Embryonic facial prominence (tissue), 1 donor: ENCODE data around the gene RPS6KA4.
"Not testable (repeated sequence)": the region's sequence is repeated elsewhere in the genome, so short reads cannot be mapped to it uniquely, and the experiment has no call there.

Experiments used
- DNase-seq: peaks from one replicate; pipeline ENCODE4 v3.0.0-alpha.2; 2016; ENCODE audit errors: extremely low spot score

The RPS6KA4 gene

DNA sequence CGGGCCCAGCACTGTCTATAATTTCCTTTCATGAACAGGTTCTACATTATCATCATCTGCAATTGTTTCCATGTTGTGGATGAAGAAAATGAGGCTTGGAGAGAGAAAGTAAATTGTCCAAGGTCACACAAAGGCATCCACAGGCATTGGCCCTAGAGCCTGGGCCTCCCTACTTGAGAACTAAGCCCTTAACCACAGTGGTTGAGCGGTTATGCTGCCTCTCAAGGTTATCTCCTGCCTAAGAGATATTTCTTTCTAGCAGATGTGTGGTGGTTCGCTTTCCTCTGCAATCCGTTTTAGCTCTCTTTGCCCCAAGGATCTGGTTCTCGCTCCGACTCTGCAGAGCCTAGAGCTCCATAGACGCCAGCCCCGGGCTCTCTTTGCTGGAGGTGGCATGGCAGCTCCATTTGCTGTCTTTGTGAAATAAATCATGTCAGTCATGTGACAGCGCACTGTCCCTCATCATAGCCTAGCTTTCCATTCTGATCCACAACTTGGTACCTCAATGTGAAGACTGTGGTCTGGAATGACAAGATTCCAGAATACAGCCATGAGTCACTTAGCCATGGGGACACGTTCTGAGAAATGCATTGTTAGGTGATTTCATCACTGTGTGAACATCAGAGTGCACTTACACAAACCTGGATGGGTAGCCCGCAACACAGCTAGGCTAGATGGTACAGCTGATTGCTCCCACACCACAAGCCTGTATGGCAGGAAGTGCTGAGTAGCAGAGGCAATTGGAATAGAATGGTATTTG, 27.2 kb downstream of the RPS6KA4 start:
- no peak for DNase-seq

DNA sequence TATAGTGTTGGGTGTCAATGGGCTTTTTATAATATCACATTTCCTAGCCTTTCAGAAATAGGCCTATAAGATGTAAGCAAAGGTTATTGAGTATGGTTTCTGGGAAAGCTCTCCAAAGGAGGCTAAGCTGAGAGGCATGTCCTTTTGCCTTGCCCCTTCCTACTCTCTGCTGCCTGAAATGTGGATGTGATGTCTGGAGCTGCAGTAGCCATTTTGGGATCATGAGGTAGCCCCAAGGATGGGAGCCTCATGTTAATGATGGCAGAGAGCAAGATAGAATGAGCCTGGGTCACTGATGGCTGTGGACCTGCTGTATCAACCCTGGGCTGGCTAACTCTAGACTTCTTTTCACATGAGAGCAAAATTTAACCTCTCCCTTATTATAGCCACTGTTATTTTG, 29.0 kb downstream of the RPS6KA4 start:
- DNase-seq, result no peak

DNA sequence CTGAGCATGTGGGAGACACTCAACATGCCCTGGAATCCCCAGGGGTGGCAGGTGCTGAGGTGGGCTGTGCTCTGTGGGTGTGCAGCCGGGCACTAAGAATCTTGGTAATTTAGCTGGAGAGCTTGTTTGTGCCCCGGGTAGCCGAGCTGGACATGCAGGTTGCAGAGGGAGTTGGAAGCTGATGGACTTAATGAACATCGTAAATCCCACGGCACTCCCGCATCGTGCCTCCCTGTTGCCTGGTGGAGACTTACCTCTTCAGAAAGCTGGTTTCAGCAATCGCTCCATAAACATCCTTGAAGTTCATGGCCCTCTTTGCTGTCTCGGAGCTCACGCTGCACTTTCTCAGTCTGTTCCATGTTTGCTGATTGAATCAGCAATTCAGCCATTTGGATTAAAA, 29.9 kb downstream of the RPS6KA4 start:
- no peak for DNase-seq

DNA sequence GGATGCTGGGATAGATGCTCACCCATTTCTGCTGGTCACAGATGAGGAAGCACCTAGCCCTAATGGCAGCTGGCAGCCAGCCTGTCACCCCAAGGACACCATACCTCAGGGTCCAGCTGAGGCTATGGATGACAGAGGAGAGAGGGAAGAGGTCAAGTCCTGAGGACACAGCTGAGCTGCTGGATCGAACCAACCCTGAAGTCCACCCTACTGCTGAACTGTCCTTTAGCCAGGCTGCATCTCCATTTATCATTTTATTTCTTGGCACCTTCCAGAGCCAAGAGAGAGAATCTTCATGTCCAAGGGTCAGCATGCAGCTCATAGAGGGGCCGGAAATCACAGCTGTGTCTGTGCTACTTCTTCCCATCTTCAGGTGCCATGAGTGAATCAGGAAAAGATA, 30.9 kb downstream of the RPS6KA4 start:
- DNase-seq, result no peak

DNA sequence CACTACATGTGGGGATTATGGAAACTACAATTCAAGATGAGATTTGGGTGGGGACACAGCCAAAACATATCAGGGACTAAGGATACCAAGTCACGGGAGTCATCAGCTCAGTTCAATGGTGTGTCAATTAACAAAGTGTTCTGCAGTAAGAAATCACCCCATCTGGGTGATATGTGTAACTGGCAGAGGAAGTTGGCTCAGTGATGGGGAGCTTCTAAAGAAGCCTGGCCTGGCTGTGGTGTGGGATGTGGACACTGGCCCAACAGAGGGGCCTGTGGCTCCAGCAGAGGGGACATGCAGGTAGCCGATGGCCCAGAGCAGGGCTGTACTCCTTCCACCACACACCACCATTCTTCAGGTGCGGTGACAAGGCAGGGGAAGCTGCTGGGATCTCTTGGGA, 31.6 kb downstream of the RPS6KA4 start:
- DNase-seq, result no peak

DNA sequence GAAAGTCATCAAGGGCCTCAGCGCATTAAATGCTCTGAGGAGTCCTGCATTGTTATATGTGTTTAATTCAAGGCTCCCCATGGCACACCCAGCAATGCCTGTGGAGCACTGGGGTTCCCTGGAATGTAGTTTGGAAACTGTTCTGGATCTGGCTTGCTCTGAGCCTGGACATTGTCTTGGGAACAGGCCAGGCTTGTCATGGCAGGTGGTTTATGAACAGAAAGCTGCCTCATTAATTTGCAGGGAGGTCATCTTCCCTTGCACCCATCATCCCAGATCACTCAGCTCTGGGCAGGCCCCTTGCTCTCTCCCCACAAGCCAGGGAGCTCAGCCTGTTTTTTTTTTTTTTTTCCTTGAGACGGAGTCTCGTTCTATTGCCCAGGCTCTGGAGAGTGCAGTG, 32.9 kb downstream of the RPS6KA4 start:
- no peak for DNase-seq

DNA sequence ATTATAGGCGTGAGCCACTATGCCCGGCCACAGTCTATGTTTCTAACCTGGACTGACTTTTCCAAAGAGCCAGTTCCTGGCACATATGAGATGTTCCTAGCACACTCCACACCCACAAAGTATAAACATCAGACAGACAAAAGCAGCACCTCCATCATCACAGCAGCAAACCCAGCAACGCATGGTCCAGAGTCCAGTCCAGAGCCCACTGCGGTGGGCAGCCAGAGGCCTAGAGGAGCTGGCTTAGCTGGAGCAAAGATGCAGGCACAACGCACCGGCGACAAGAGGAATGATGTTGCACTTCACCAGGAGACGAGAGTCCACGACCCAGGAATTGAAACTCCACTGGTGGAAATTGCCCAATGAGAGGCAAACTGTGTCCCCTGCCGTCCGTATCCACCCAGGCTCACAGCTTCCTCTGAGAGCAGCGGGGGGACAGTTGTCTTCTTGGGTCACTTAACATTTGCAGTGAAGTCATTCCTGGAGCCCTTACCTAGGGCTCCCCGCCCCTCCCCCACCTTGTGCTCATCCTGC, 36.6 kb downstream of the RPS6KA4 start:
- DNase-seq, result no peak

DNA sequence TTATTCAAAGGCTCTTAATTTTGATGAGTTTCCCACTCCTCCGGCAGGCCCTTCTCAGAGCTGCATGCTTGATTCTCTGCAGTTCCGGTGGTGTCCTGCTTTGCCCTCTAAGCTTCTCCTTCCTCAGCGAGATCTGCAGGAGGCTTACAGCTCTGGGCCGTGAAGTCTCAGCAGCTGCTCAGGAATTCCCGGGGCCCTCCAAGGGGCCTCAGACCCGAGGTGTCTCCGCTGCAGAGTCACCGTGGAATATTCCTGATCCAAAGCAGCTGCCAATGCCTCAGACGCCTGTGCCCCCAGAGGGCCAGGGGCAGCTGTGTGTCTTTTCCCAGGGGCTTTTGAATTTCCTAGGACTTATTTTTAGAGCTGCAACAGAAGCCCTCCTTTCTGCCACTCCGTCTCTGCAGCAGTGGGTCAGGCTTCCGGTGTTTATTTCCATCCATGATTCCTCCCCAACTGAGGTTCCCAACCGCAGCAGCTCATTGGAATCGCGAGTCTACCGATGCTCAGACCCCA, 37.2 kb downstream of the RPS6KA4 start:
- no peak for DNase-seq

DNA sequence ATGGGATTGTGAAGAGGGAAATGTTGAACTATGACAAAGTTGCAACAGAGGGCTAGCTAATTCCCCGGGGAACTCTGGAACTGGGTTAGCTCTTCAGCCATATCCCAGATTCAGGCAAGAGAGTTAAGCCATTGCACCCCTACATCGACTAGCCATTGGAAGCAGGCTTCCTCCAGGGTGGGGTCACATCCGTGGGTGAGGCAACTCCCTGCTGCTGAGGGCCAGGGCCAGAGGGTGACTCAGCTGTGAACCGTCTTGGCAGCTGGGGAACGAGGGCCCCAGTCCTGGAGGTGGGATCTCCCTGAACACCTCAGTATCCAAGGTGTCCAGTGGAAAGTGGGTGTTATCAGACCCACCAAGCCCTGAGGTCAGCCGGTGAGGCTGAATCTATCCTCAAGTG, 41.1 kb downstream of the RPS6KA4 start:
- no peak for DNase-seq

DNA sequence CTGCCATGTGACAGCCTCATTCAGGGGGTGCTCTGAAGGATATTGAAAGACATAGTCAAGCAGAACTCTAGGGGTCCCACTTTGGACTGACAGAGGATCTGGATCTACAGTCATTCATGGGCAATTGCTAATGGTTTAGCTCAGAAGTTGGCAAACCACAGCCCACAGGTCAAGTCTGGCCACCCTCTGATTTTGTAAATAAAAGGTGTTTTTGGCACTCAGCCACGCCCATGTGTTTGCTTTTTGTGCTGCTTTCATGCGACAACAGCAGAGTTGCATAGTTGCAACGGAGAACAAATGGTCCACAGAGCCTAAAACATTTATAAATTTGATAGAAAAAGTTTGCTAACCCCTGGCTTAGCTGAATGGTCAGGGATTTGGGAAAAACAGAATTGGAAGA, 41.7 kb downstream of the RPS6KA4 start:
- DNase-seq, result no peak

DNA sequence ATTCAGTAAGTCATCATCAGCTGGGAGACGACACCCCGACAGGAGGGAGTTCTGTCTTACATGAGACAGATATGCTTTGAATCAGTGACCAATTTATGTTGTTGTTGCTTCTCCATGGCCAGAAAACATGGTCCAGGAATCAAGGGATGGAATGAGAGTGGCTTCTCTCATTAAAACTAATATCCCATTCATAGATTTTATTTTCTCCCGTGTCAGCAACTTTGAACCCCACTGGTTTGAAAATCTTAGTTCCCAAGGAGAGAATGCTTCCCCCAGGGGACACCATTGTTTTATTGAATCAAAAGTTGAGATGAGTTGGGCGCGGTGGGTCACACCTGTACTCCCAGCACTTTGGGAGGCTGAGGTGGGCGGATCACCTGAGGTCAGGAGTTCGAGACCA, 42.8 kb downstream of the RPS6KA4 start:
- no peak for DNase-seq

DNA sequence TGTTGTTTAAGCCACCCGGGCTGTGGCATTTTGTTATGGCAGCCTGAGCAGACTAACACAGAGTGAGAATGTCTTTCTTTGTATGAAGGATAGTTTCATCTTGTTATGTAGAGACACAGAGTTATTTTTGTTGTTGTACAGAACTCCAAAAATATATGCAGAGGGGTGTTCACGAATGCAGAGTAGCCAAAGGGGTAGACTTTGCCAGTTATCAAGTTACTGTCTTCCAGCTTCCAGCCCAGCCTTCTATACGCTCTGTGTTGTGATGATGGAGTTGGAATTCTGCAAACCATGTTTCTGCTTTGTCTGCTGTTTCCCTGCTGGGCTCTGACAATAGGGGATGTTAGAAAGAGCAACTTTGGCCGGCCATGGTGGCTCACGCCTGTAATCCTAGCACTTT, 44.1 kb downstream of the RPS6KA4 start:
- no peak for DNase-seq

DNA sequence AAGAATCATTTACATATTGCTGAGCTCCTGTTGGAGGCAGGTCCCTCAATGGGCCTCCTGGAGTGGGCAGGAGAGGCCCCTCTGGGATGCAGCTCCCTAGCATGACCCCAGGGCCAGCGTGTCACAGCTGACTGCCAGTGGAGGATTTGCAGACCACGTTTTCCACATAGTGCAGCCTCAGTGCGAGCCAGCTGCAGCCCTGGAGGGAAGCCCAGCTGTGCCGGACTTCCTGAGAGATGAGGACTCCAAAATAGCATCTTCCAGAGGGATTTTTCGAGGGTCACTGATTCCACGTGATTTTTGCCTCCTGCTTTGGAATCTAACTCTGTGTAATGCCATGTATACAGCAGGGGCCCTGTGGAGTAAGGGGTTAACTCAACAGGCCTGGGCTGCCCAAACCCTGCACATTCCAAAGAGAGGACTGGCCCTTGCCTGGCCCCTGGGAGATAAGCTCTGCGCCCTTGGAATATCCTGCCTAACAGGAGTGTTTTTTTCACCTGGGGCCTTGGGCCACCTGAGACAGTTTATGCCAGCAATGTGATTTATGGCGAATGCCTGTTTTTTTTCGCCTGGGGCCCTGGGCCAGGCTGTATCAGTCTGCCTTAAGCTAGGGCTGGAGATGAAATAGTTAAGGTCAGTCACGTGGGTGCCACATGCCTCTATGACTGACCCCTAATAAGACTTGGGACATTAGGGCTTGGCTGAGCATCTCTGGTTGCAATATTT, 47.4 kb downstream of the RPS6KA4 start:
- DNase-seq, result no peak

DNA sequence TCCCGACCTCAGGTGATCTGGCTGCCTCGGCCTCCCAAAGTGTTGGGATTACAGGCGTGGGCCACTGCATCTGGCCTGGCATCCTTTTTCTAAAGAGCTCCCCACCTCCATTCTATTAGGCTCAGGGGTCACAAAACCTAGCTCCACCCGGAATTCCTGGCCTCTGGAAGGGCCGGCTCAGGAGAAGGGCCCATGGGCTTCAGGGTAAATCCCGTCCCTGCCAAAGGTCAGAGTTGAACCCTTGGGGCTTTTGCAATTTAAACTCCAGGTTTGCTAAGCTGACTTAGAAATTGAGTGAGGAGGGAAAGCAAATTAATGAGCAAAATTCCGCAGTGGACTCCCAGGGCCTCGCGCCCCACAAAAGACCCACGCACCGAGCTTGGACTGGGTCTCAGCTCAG, 48.3 kb downstream of the RPS6KA4 start:
- no peak for DNase-seq

DNA sequence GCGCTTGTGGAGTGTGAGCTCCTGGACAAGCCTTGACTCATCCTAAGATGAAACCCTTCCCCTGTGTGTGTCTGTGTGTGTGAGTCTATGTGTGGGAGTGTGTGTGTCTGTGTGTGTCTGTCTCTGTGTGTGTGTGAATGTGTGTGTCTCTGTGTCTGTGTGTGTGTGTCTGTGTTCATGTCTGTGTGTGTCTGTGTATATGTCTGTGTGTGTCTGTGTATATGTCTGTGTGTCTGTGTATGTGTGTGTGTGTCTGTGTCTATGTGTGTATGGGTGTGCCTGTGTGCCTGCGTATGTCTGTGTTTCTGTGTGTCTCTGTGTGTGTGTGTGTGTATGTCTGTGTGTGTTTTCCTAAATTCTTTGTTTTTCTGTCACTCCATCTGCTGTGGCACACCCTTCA, 48.7 kb downstream of the RPS6KA4 start:
- DNase-seq, result no peak

DNA sequence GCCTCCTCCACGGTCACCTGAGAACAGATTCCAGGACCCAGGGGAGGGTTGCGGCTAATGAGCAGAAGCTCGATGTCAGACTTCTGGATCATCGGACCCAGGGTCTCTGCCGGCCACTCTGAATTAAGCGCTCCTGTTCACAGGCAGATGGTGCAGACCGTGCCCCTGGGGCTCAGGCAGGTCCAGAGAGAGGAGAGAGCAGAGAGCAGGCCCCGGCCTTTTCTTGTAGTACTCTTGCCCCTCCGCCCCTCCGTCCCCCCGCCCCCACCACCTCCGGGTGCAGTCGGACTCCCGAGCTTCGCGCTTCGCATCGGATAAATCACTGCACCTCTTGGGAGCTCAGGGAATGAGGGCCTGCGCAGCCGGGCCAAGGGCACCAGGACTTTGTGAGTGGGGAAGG, 50.3 kb downstream of the RPS6KA4 start:
- no peak for DNase-seq

DNA sequence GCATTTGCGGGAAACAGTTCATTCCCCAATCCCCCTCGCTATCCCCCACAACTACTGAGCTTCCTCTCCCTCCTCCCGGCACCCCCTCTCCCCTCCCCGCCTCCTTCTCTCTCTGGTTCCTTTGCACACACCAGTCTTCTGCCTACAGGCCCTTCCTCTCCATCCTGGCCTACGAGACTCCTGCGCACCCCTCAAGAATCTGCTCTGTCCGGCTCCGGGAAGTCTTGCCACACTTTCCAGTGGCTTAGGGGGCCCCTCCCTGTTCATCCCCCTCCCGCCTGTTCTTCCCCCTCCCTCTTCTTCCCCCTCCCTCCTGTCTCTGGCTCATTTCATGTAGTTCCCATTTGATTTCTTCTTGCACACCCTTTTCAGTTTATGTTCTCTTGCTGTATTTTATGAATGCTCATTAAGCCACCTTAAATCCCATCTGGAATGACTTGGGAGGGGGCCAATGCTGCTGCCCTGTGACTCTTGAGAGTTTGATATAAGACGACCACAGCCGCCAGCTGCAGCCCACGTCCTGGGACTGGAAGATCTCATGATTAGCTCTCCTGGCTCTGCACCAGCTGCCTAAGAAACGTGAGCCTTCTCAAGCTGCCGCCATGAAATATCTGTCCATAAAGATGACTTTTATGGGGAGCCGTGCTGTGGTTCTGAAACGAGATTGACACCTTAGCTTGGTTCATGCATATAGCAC, 50.9 kb downstream of the RPS6KA4 start:
- peak; percentile 21 for DNase-seq

DNA sequence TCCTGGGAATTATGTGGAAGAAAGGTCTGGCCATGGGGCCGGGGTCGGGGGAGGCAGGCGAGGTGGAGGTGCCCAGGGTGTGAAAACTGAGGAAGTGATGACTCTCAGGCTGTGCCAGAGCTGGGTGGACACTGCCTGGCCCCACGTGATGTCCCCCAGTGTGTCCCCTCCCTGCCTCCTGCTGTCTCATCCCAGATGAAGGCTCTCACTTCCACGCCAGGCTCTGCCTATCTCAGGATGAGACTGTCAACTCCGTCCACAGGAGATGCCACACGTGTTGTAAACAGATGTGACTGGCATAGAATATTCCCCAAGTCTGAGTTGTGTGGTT, 51.4 kb downstream of the RPS6KA4 start:
- DNase-seq, result no peak

DNA sequence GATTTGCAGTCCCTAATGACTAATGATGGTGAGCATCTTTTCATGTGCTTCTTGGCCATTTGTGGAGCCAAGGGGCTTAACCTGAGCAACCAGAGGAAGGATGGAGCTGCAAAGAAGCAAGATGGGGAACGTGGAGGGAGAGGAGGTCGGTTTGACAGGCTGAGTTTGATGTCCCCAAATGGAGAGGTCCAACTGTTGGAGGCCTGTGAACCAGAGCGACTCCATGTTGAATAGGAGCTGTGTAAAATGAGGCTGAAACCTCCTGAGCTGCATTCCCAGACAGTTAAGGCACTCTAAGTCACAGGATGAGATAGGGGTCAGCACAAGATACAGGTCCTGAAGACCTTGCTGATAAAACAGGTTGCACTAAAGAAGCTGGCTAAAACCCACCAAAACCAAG, 54.5 kb downstream of the RPS6KA4 start:
- DNase-seq, result no peak

DNA sequence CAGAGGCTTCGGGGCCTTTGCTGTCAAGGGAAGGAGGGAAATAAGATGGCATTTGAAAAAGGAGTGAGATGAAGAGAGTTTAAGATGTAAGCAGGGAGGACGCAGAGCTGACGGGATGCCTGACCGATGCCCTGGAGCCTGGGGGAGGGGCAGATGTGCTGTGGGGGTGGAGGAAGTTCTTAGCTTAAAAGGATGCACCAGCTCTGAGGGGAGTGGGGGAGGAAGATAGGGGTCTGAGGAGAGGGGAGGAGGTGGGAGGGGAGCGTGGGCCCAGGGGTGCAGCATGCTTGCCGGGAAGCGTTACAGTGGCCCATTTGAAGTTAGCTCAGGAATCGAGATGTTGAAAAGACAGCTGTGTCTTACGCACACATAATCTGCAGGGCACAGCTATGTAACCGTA, 56.3 kb downstream of the RPS6KA4 start:
- DNase-seq, result no peak

DNA sequence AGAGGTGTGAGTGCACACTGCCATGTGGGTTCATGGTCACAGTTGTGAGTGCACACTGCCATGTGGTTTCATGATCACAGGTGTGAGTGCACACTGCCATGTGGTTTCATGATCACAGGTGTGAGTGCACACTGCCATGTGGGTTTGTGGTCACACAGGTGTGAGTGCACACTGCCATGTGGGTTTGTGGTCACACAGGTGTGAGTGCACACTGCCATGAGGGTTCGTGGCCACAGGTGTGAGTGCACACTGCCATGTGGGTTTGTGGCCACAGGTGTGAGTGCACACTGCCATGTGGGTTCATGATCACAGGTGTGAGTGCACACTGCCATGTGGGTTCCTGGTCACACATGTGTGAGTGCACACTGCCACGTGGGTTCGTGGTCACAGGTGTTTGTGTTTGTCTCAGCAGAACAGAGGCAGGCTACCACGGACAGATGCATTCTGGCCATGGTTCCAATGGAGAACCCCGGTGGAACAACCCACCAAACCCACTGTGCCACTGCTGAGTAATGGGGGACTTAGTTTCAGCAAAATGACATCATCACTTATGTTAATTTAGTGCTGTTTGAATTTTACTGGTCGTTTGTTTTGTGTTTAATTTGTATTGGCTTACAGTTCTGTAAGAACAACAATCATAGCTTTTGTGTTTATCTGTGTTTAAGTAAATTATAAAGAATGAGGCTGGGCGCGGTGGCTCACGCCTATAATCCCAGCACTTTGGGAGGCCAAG, 57.2 kb downstream of the RPS6KA4 start:
- no peak for DNase-seq

DNA sequence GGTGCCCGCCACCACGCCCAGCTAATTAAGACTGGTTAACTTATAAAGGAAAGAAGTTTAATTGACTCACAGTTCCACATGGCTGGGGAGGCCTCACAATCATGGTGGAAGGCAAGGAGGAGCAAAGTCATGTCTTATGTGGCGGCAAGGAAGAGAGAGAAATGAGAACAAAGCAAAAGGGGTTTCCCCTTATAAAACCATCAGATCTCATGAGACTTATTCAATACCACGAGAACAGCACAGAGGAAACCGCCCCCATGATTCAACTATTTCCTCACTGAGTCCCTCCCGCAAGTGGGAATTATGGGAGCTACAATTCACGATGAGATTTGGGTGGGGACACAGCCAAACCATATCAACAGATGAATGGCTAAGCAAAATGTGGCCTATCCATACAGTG, 59.3 kb downstream of the RPS6KA4 start:
- DNase-seq, result not testable (repeated sequence)
